Endothelial cell of umbilical vein (primary cell): ENCODE results near the gene NLGN1. TPM values are rescaled to one million over a fixed set of nuclear protein-coding genes. Genes with fewer than 3 reads are reported as not detected.

Experiments used
- BruUV-seq: library from RNA; stranded (reverse); fragments of 400-500 nt; replicated peaks from 2 replicates; lab custom pipeline; 2021; lab: Mats Ljungman, UMichigan
- CTCF ChIA-PET: fragments of 300-600, 350-600 bp; sonication (Branson Sonifier 250); formaldehyde crosslinking; loops from one replicate; lab custom pipeline; 2021; ENCODE audit warnings: antibody characterized with exemption, inconsistent platforms; lab: Charles Lee
- POLR2A ChIA-PET: fragments of 300-600, 350-600 bp; sonication (Branson Sonifier 250); formaldehyde crosslinking; loops from one replicate; lab custom pipeline; 2021; ENCODE audit warnings: antibody characterized with exemption, inconsistent platforms; lab: Charles Lee
- DNase-seq: peaks from one replicate; pipeline ENCODE4 v3.0.0-alpha.2; 2011; ENCODE audit warnings: low read depth, low spot score
- FAIRE-seq: peaks from 2 replicates; lab custom pipeline; 2011; peaks lifted over from hg19 to GRCh38; lab: Jason Lieb, UNC
- H2AFZ ChIP-seq: 2 replicates; pipeline ENCODE4 v1.6.0; 2012; ENCODE audit warnings: low read depth, low read length, control low read depth, inconsistent platforms
- H3K27ac ChIP-seq: 2 replicates; pipeline ENCODE4 v1.5.1; 2011; ENCODE audit warnings: low read depth, mild to moderate bottlenecking, control low read depth, low read length, moderate library complexity; ENCODE audit not compliant: insufficient read depth
- H3K27me3 ChIP-seq, 2 experiments: 2 replicates each; pipeline versions ENCODE4 v1.6.0 to v1.6.1; 2011; ENCODE audit warnings: low read length in 2 of 2, mixed read lengths in 1 of 2; ENCODE audit not compliant: control insufficient read depth in 2 of 2, insufficient read depth in 2 of 2
- H3K36me3 ChIP-seq, 2 experiments: 2 replicates in 1 of 2; 3 replicates in 1 of 2; pipeline ENCODE4 v1.5.1; 2011; ENCODE audit warnings: low read length in 2 of 2, mild to moderate bottlenecking in 1 of 2, moderate library complexity in 1 of 2; ENCODE audit not compliant: control insufficient read depth in 2 of 2, insufficient read depth in 2 of 2; ENCODE audit errors: extremely low read depth in 1 of 2
- H3K4me1 ChIP-seq: 3 replicates; pipeline ENCODE4 v1.5.1; 2011; ENCODE audit warnings: mild to moderate bottlenecking, low read length; ENCODE audit not compliant: control insufficient read depth, insufficient read depth; ENCODE audit errors: extremely low read depth
- H3K4me2 ChIP-seq: 2 replicates; pipeline ENCODE4 v1.6.1; 2011; ENCODE audit warnings: low read length, control low read depth, mixed read lengths; ENCODE audit not compliant: insufficient read depth
- H3K4me3 ChIP-seq, 3 experiments: fragments of 200-600 bp in 1 of 3; sonication (generic), shearing (Covaris generic) in 1 of 3; replicated peaks in 1 of 3; 2 replicates each; pipeline ENCODE4 v1.5.1; 2011 to 2016; ENCODE audit warnings: control low read depth in 3 of 3, low read length in 3 of 3, mild to moderate bottlenecking in 2 of 3, inconsistent platforms in 1 of 3, low read depth in 1 of 3, moderate library complexity in 1 of 3; ENCODE audit not compliant: insufficient read depth in 1 of 3
- H3K79me2 ChIP-seq: 2 replicates; pipeline ENCODE4 v1.6.0; 2012; ENCODE audit warnings: low read length, inconsistent platforms; ENCODE audit not compliant: control insufficient read depth, insufficient read depth
- H3K9ac ChIP-seq: replicated peaks from 2 replicates; pipeline ENCODE3; 2011; ENCODE audit warnings: low read length, control low read depth; ENCODE audit not compliant: insufficient read depth; ENCODE audit errors: extremely low read depth
- H3K9me1 ChIP-seq: replicated peaks from 3 replicates; pipeline ENCODE4 v1.6.0; 2011; ENCODE audit warnings: mild to moderate bottlenecking, low read length; ENCODE audit not compliant: control insufficient read depth, insufficient read depth; ENCODE audit errors: extremely low read depth
- H3K9me3 ChIP-seq: replicated peaks from 2 replicates; pipeline ENCODE4 v1.5.1; 2012; ENCODE audit warnings: low read length, inconsistent platforms; ENCODE audit not compliant: control insufficient read depth, insufficient read depth
- H4K20me1 ChIP-seq: replicated peaks from 2 replicates; pipeline ENCODE3; 2011; ENCODE audit warnings: mild to moderate bottlenecking, low read length; ENCODE audit not compliant: control insufficient read depth, insufficient read depth; ENCODE audit errors: extremely low read depth
- EZH2 ChIP-seq: IDR thresholded peaks from 2 replicates; pipeline ENCODE4 v1.6.1; 2012; ENCODE audit warnings: borderline replicate concordance, low read depth, mild to moderate bottlenecking, moderate library complexity, low read length, inconsistent platforms; ENCODE audit not compliant: severe bottlenecking
- FOS ChIP-seq: IDR thresholded peaks from 2 replicates; pipeline ENCODE4 v1.6.1; 2011; ENCODE audit warnings: mild to moderate bottlenecking, low read length, moderate library complexity, borderline replicate concordance; ENCODE audit not compliant: insufficient read depth
- GATA2 ChIP-seq: IDR thresholded peaks from 2 replicates; pipeline ENCODE4 v1.7.0; 2011; ENCODE audit warnings: low read depth, mild to moderate bottlenecking, moderate library complexity, mixed read lengths, low read length; ENCODE audit not compliant: insufficient read length, insufficient read depth
- JUN ChIP-seq: IDR thresholded peaks from 2 replicates; pipeline ENCODE4 v1.6.1; 2011; ENCODE audit warnings: borderline replicate concordance, low read depth; ENCODE audit not compliant: insufficient read length, insufficient read depth
- MYC ChIP-seq: IDR thresholded peaks from one replicate; pipeline ENCODE4 v1.6.1; 2011; ENCODE audit warnings: mild to moderate bottlenecking, low read depth, low read length
- POLR2A ChIP-seq: IDR thresholded peaks from 2 replicates; pipeline ENCODE4 v1.6.1; 2012; ENCODE audit warnings: low read depth, mild to moderate bottlenecking, control low read depth, low read length
- POLR2AphosphoS5 ChIP-seq: IDR thresholded peaks from 2 replicates; pipeline ENCODE4 v1.6.1; 2012; ENCODE audit warnings: low read depth, mild to moderate bottlenecking, control low read depth, low read length, moderate library complexity; ENCODE audit not compliant: insufficient read depth
- dilution Hi-C: fragments of 300-500 bp; cut with MboI; formaldehyde crosslinking; loops from one replicate; pipeline ENCODE4 v1.15.0; 2019; ENCODE audit warnings: low sequenced_read_pairs; ENCODE audit not compliant: extremely low pct_ligation_motif_present
- intact Hi-C: fragments of 100-400 bp; cut with micrococcal nuclease; formaldehyde crosslinking; loops from one replicate; pipeline ENCODE4 v1.10.0; 2022
- polyA plus RNA-seq, 4 experiments: library from polyadenylated mRNA; depleted of rRNA in 3 of 4; stranded (reverse) in 3 of 4; unstranded in 1 of 4; fragments of >200 nt; gene quantifications; 2 replicates each; pipeline versions ENCODE4 v1.2.1 to v1.2.3, GENCODE V29; 2011 to 2012; ENCODE audit warnings: missing spikeins in 1 of 4
- total RNA-seq: library from RNA; stranded (reverse); gene quantifications from 2 replicates; pipeline ENCODE4 v1.2.3, GENCODE V29; 2021
- TF ChIP-seq, protein P1 (sequence below), 2 donors: IDR thresholded peaks; 1 replicate in 1 of 2; 2 replicates in 1 of 2; pipeline ENCODE4 v1.5.1; 2011; ENCODE audit warnings: low read length in 2 of 2, mild to moderate bottlenecking in 2 of 2, moderate library complexity in 2 of 2, control low read depth in 1 of 2, inconsistent platforms in 1 of 2, low read depth in 1 of 2; ENCODE audit not compliant: insufficient read depth in 1 of 2; ENCODE audit errors: extremely low read depth in 1 of 2
- TF ChIP-seq, protein P2 (sequence below): IDR thresholded peaks from 2 replicates; pipeline ENCODE4 v1.6.1; 2011; ENCODE audit not compliant: insufficient read depth, insufficient read length

The NLGN1 gene
- total and polyA plus RNA-seq, 2 donors (not counting 3 experiments of a cell fraction or from before 2014, with no cell fraction given), result 7.9 to 16.3 TPM

DNA sequence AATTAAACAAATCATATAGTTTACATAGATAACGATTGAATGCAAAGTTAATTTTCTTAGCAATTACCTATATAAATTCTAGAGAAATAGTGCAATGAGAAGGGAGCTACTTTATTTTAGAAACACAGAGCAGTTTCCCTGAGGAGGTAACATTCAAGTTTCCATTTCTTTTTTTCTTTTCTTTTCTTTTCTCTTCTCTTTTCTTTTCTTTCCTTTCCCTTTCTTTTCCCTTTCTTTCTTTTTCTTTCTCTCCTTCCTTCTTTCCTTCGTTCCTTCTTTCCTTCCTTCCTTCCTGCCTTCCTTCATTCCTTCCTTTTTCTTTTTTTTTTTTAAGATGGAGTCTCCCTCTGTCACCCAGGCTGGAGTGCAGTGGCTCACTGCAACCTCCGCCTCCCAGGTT lies 417.3 kb downstream of the NLGN1 start:
- BruUV-seq, result no TSS peak
- H3K27me3 ChIP-seq, result no peaks in the 10 kb centered on the region
- H2AFZ ChIP-seq, result no peak overlapping the region
- H3K79me2 ChIP-seq, result no peaks in the 10 kb centered on the region
- no peak overlapping the region for H3K4me3 ChIP-seq
- H3K4me2 ChIP-seq, result no peak overlapping the region
- H3K4me1 ChIP-seq, result no peaks in the 10 kb centered on the region
- no peaks in the 10 kb centered on the region for H3K9me3 ChIP-seq
- ChIA-PET POLR2A (no interaction called here), CTCF (interaction anchor here (1.2 kb wide), 1 partner anchor 38 kb away, joined by 3 read pairs; no protein-coding TSS in a partner anchor)
- no peaks in the 10 kb centered on the region for H3K36me3 ChIP-seq
- no peaks in the 10 kb centered on the region for H4K20me1 ChIP-seq
- DNase-seq, result no peak
- no peak overlapping the region for H3K27ac ChIP-seq
- dilution Hi-C loops (no loop called here), intact Hi-C loops (no loop called here)
- no peak for TF ChIP-seq GATA2
- TF ChIP-seq JUN, result no peak
- TF ChIP-seq POLR2AphosphoS5, result no peak
- no peak for TF ChIP-seq FOS
- TF ChIP-seq, protein P1, sequence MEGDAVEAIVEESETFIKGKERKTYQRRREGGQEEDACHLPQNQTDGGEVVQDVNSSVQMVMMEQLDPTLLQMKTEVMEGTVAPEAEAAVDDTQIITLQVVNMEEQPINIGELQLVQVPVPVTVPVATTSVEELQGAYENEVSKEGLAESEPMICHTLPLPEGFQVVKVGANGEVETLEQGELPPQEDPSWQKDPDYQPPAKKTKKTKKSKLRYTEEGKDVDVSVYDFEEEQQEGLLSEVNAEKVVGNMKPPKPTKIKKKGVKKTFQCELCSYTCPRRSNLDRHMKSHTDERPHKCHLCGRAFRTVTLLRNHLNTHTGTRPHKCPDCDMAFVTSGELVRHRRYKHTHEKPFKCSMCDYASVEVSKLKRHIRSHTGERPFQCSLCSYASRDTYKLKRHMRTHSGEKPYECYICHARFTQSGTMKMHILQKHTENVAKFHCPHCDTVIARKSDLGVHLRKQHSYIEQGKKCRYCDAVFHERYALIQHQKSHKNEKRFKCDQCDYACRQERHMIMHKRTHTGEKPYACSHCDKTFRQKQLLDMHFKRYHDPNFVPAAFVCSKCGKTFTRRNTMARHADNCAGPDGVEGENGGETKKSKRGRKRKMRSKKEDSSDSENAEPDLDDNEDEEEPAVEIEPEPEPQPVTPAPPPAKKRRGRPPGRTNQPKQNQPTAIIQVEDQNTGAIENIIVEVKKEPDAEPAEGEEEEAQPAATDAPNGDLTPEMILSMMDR (IDR thresholded peaks at IDR 0.05; ENCODE audit: extremely low read depth in 1 of 2, insufficient read depth in 1 of 2, low read depth in 1 of 2, low read length in 2 of 2), result no peak
- FAIRE-seq, result no peak
- H3K9me1 ChIP-seq, result no peaks in the 10 kb centered on the region
- no peak overlapping the region for H3K9ac ChIP-seq

DNA sequence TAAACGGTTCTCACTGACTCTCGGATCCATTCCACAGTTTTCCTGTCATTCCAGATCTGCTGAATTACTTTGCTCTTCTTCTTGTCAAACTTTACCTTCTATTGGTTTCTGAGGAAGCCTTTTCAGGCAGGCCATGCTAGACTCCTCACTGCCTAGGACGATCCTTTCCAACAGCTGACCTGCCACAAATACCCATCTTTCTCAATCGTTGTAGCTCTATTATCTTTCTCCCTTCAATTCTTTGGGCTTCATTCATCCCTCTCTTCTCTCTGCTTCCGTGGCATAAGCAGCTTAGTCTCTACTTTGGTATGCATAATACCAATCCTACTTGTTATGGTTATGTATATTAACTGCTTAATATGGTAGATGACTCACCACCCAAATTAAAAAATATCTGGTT lies 421.8 kb downstream of the NLGN1 start:
- no peaks in the 10 kb centered on the region for H3K36me3 ChIP-seq
- intact Hi-C loops, result no loop called here
- no peak overlapping the region for H3K4me3 ChIP-seq
- no peaks in the 10 kb centered on the region for H3K9me1 ChIP-seq
- ChIA-PET POLR2A (no interaction called here), CTCF (interaction anchor here (1.0 kb wide), 1 partner anchor 9 kb away, joined by 3 read pairs; no protein-coding TSS in a partner anchor)
- no peaks in the 10 kb centered on the region for H4K20me1 ChIP-seq
- BruUV-seq, result no TSS peak
- no peak overlapping the region for H3K27ac ChIP-seq
- H3K4me2 ChIP-seq, result no peak overlapping the region
- H3K79me2 ChIP-seq, result no peaks in the 10 kb centered on the region
- DNase-seq, result no peak
- no peaks in the 10 kb centered on the region for H3K4me1 ChIP-seq
- no peak for FAIRE-seq
- H2AFZ ChIP-seq, result no peak overlapping the region
- no peaks in the 10 kb centered on the region for H3K9me3 ChIP-seq
- no peak overlapping the region for H3K9ac ChIP-seq
- H3K27me3 ChIP-seq, result no peaks in the 10 kb centered on the region
- TF ChIP-seq GATA2, result no peak
- TF ChIP-seq FOS, result no peak
- TF ChIP-seq POLR2A, result no peak
- TF ChIP-seq, protein P2, sequence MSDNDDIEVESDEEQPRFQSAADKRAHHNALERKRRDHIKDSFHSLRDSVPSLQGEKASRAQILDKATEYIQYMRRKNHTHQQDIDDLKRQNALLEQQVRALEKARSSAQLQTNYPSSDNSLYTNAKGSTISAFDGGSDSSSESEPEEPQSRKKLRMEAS, result no peak
- TF ChIP-seq MYC, result no peak
- no peak for TF ChIP-seq EZH2
- no peak for TF ChIP-seq JUN
- no peak for TF ChIP-seq POLR2AphosphoS5
- TF ChIP-seq, protein P1 (IDR thresholded peaks at IDR 0.05; ENCODE audit: extremely low read depth in 1 of 2, insufficient read depth in 1 of 2, low read depth in 1 of 2, low read length in 2 of 2), result no peak
- dilution Hi-C loops, result no loop called here
